HEK293T (cell line): ENCODE measurements around the gene GREM1.

Experiments used
- CTCF ChIA-PET: fragments of 350-600 bp; formaldehyde crosslinking; extraction: SDS; loops from one replicate; lab custom pipeline; 2021; ENCODE audit warnings: antibody characterized with exemption, inconsistent platforms; lab: Yijun Ruan, JAX
- POLR2A ChIA-PET: fragments of 350-600 bp; formaldehyde crosslinking; extraction: SDS; loops from one replicate; lab custom pipeline; 2020; ENCODE audit warnings: antibody characterized with exemption, inconsistent platforms; lab: Yijun Ruan, JAX
- DNase-seq: peaks from one replicate; pipeline ENCODE4 v3.0.0; 2012; ENCODE audit warnings: mixed read lengths; ENCODE audit errors: extremely low spot score
- ARNT ChIP-seq: fragments of 450-650 bp; IDR thresholded peaks from 2 replicates; pipeline ENCODE4 v1.6.1; 2017; ENCODE audit warnings: mild to moderate bottlenecking
- BHLHE40 ChIP-seq: fragments of 450-650 bp; IDR thresholded peaks from 2 replicates; pipeline ENCODE4 v1.6.1; 2016; ENCODE audit warnings: mild to moderate bottlenecking, moderate library complexity, borderline replicate concordance
- CTBP1 ChIP-seq: fragments of 450-650 bp; IDR thresholded peaks from 2 replicates; pipeline ENCODE4 v1.6.1; 2016; ENCODE audit warnings: borderline replicate concordance
- ELF4 ChIP-seq: fragments of 450-650 bp; IDR thresholded peaks from 2 replicates; pipeline ENCODE4 v1.6.1; 2017; ENCODE audit warnings: antibody characterized with exemption
- FOXA1 ChIP-seq: fragments of 450-650 bp; IDR thresholded peaks from 2 replicates; pipeline ENCODE4 v1.6.1; 2016; ENCODE audit warnings: mild to moderate bottlenecking
- FOXK2 ChIP-seq: fragments of 450-650 bp; IDR thresholded peaks from 2 replicates; pipeline ENCODE4 v1.6.1; 2016; ENCODE audit warnings: mild to moderate bottlenecking
- FOXM1 ChIP-seq: fragments of 450-650 bp; IDR thresholded peaks from 2 replicates; pipeline ENCODE4 v1.6.1; 2017; ENCODE audit warnings: mild to moderate bottlenecking, borderline replicate concordance
- HDGF ChIP-seq: fragments of 450-650 bp; IDR thresholded peaks from 2 replicates; pipeline ENCODE4 v1.6.1; 2017; ENCODE audit warnings: antibody characterized with exemption, borderline replicate concordance
- L3MBTL2 ChIP-seq: fragments of 450-650 bp; conservative IDR thresholded peaks from 2 replicates; pipeline ENCODE4 v1.6.1; 2016; ENCODE audit warnings: mild to moderate bottlenecking
- LEF1 ChIP-seq: fragments of 450-650 bp; IDR thresholded peaks from 2 replicates; pipeline ENCODE4 v1.6.1; 2017; ENCODE audit warnings: mild to moderate bottlenecking, borderline replicate concordance
- NFRKB ChIP-seq: fragments of 450-650 bp; IDR thresholded peaks from 2 replicates; pipeline ENCODE4 v1.6.1; 2016; ENCODE audit warnings: mild to moderate bottlenecking, moderate library complexity
- PKNOX1 ChIP-seq: fragments of 450-650 bp; IDR thresholded peaks from 2 replicates; pipeline ENCODE4 v1.6.1; 2016
- SP1 ChIP-seq: fragments of 450-650 bp; IDR thresholded peaks from 2 replicates; pipeline ENCODE4 v1.6.1; 2017
- SUZ12 ChIP-seq: fragments of 450-650 bp; IDR thresholded peaks from 2 replicates; pipeline ENCODE4 v1.6.1; 2016; ENCODE audit warnings: mild to moderate bottlenecking
- TARDBP ChIP-seq: fragments of 450-650 bp; IDR thresholded peaks from 2 replicates; pipeline ENCODE4 v1.6.1; 2016
- ZNF384 ChIP-seq: fragments of 450-650 bp; IDR thresholded peaks from 2 replicates; pipeline ENCODE4 v1.6.1; 2016

The GREM1 gene

GRCh38 chr15:32735989-32736700, 18.3 kb downstream of the GREM1 start:
- TF ChIP-seq FOXA1 (no peak), FOXM1 (no peak), LEF1 (no peak), L3MBTL2 (no peak), HDGF (no peak), CTBP1 (no peak), NFRKB (no peak), ELF4 (no peak), SP1 (no peak), BHLHE40 (no peak), ZNF384 (no peak), TARDBP (no peak), PKNOX1 (no peak), ARNT (no peak), FOXK2 (no peak)
- ChIA-PET CTCF (interaction anchor here (0.6 kb wide), 1 partner anchor 165 kb away, joined by 3 read pairs; no protein-coding TSS in a partner anchor), POLR2A (no interaction called here)
- no peak for DNase-seq

- ChIA-PET CTCF (no interaction called here), POLR2A (no interaction called here)
- no peak for TF ChIP-seq FOXK2
- no peak for TF ChIP-seq L3MBTL2
- TF ChIP-seq LEF1, result no peak
- TF ChIP-seq ZNF384, result no peak
- no peak for TF ChIP-seq CTBP1
- TF ChIP-seq FOXM1, result no peak
- TF ChIP-seq HDGF, result no peak
- DNase-seq, result no peak
Measured at GRCh38 chr15:32736701-32737061, 18.9 kb downstream of the GREM1 start.

- ChIA-PET CTCF (no interaction called here), POLR2A (no interaction called here)
- no peak for DNase-seq
- TF ChIP-seq HDGF (no peak), ZNF384 (no peak), NFRKB (no peak), ARNT (no peak), CTBP1 (no peak), L3MBTL2 (no peak), PKNOX1 (no peak), ELF4 (no peak), SUZ12 (no peak), FOXA1 (no peak), BHLHE40 (no peak), FOXM1 (no peak), LEF1 (no peak), SP1 (no peak), TARDBP (no peak), FOXK2 (no peak)
Measured at GRCh38 chr15:32737304-32737703, 19.5 kb downstream of the GREM1 start.

GRCh38 chr15:32738666-32739065, 20.9 kb downstream of the GREM1 start:
- CTCF ChIA-PET, result no interaction called here
- no peak for DNase-seq
- TF ChIP-seq FOXA1 (no peak), SP1 (no peak), LEF1 (no peak), HDGF (no peak), ARNT (no peak), ZNF384 (no peak), CTBP1 (no peak), BHLHE40 (no peak), L3MBTL2 (no peak), FOXM1 (no peak), TARDBP (no peak), FOXK2 (no peak), SUZ12 (no peak), ELF4 (no peak), PKNOX1 (no peak), NFRKB (no peak)
- POLR2A ChIA-PET, result no interaction called here

- DNase-seq, result no peak
- no peak for TF ChIP-seq ELF4
- TF ChIP-seq SUZ12, result no peak
- no peak for TF ChIP-seq FOXK2
- TF ChIP-seq HDGF, result no peak
- no peak for TF ChIP-seq FOXM1
- no peak for TF ChIP-seq ARNT
- no peak for TF ChIP-seq NFRKB
- no peak for TF ChIP-seq FOXA1
- TF ChIP-seq ZNF384, result no peak
- TF ChIP-seq CTBP1, result no peak
- no peak for TF ChIP-seq LEF1
- no peak for TF ChIP-seq BHLHE40
- TF ChIP-seq L3MBTL2, result no peak
- ChIA-PET CTCF (no interaction called here), POLR2A (no interaction called here)
Measured at GRCh38 chr15:32739522-32740063, 21.8 kb downstream of the GREM1 start.
